HepG2 (cell line): ENCODE measurements around the gene CALML5. TPM values are rescaled to one million over a fixed set of nuclear protein-coding genes. Genes with fewer than 3 reads are reported as not detected.

ENCODE experiments used
- CENPBD1 ChIP-seq: sonication (generic); formaldehyde crosslinking; IDR thresholded peaks from 2 replicates; pipeline ENCODE4 v1.8.0; 2022; ENCODE audit warnings: missing genetic modification reagents, low read depth, mild to moderate bottlenecking, borderline replicate concordance
- POGK ChIP-seq: sonication (generic); formaldehyde crosslinking; conservative IDR thresholded peaks from 2 replicates; pipeline ENCODE4 v1.8.0; 2022; ENCODE audit warnings: mild to moderate bottlenecking, moderate library complexity, missing genetic modification reagents
- SUZ12 ChIP-seq: fragments of 150-350 bp; IDR thresholded peaks from 2 replicates; pipeline ENCODE4 v1.6.1; 2014; ENCODE audit warnings: low read depth, low read length
- ZHX2 ChIP-seq, 2 experiments: sonication (generic) in 1 of 2; formaldehyde crosslinking in 1 of 2; IDR thresholded peaks; 2 replicates each; pipeline versions ENCODE4 v1.6.1 to v1.9.0; 2014 to 2022; ENCODE audit warnings: antibody characterized with exemption in 1 of 2, borderline replicate concordance in 1 of 2, inconsistent platforms in 1 of 2, low read depth in 1 of 2, missing genetic modification reagents in 1 of 2
- ZNF18 ChIP-seq: sonication (generic); formaldehyde crosslinking; IDR thresholded peaks from 2 replicates; pipeline ENCODE4 v1.8.0; 2022; ENCODE audit warnings: mild to moderate bottlenecking, missing genetic modification reagents; ENCODE audit not compliant: insufficient replicate concordance
- ZNF232 ChIP-seq: sonication (generic); formaldehyde crosslinking; IDR thresholded peaks from 2 replicates; pipeline ENCODE4 v1.4.0; 2020; ENCODE audit warnings: missing genetic modification reagents, borderline replicate concordance
- ZNF281 ChIP-seq: sonication (generic); formaldehyde crosslinking; IDR thresholded peaks from 2 replicates; pipeline ENCODE4 v1.4.0; 2020; ENCODE audit warnings: missing genetic modification reagents, borderline replicate concordance
- ZNF468 ChIP-seq: sonication (generic); formaldehyde crosslinking; IDR thresholded peaks from 2 replicates; pipeline ENCODE4 v1.8.0; 2022; ENCODE audit warnings: mild to moderate bottlenecking, moderate library complexity, missing genetic modification reagents
- ZNF704 ChIP-seq: sonication (generic); formaldehyde crosslinking; IDR thresholded peaks from 2 replicates; pipeline ENCODE4 v1.8.1; 2023; ENCODE audit warnings: mild to moderate bottlenecking, inconsistent platforms, moderate library complexity, missing genetic modification reagents, borderline replicate concordance
- ZNF772 ChIP-seq: sonication (generic); formaldehyde crosslinking; IDR thresholded peaks from 2 replicates; pipeline ENCODE4 v1.5.0; 2020; ENCODE audit warnings: mild to moderate bottlenecking, missing genetic modification reagents
- polyA plus RNA-seq, 8 experiments: library from polyadenylated mRNA; depleted of rRNA in 3 of 8; stranded (reverse) in 7 of 8; unstranded in 1 of 8; fragments of >200 nt; fragmentation: Illumina TruSeq in 4 of 8; extraction: Trizol in 4 of 8; gene quantifications; 2 replicates each; pipeline versions ENCODE4 v1.2.1 to v1.2.3, GENCODE V29; 2011 to 2016; ENCODE audit warnings: low read depth in 4 of 8, missing spikeins in 1 of 8, mixed read lengths in 1 of 8; ENCODE audit not compliant: insufficient read depth in 1 of 8
- total RNA-seq, 5 experiments: library from RNA; depleted of rRNA; stranded (reverse); fragments of >200 nt; fragmentation: Illumina TruSeq; extraction: Trizol; gene quantifications; 2 replicates each; pipeline ENCODE4 v1.2.3, GENCODE V29; 2016; ENCODE audit warnings: low read depth in 1 of 5

CALML5 gene
- total and polyA plus RNA-seq, 2 of the 13 experiments (the other 11 are each of a cell fraction or from before 2014, with no cell fraction given), result not detected

GRCh38 chr10:5547931-5548660 lies 48.7 kb upstream of the CALML5 start (continued):
- TF ChIP-seq ZHX2 (IDR thresholded peaks at IDR 0.05; ENCODE audit: low read depth) (no peak), ZHX2 (CRISPR knock-in tag; IDR thresholded peaks at IDR 0.05; ENCODE audit: borderline replicate concordance) (0 out of 2 replicates have a peak, but pooled peaks have one; percentile 31), ZNF704 (CRISPR knock-in tag) (0 out of 2 replicates have a peak, but pooled peaks have one; percentile 9), ZNF281 (CRISPR knock-in tag) (peak; percentile 61; the same call in 1 of the 2 replicates), ZNF468 (CRISPR knock-in tag) (no peak), ZNF232 (CRISPR knock-in tag) (0 out of 2 replicates have a peak, but pooled peaks have one; percentile 32), SUZ12 (no peak), ZNF18 (CRISPR knock-in tag) (no peak), CENPBD1 (CRISPR knock-in tag) (no peak), ZNF772 (CRISPR knock-in tag) (peak; percentile 37; the same call in 1 of the 2 replicates), POGK (CRISPR knock-in tag) (no peak)
